Measurements from ENCODE around the gene ZNF827.

ZNF827 gene

DNA sequence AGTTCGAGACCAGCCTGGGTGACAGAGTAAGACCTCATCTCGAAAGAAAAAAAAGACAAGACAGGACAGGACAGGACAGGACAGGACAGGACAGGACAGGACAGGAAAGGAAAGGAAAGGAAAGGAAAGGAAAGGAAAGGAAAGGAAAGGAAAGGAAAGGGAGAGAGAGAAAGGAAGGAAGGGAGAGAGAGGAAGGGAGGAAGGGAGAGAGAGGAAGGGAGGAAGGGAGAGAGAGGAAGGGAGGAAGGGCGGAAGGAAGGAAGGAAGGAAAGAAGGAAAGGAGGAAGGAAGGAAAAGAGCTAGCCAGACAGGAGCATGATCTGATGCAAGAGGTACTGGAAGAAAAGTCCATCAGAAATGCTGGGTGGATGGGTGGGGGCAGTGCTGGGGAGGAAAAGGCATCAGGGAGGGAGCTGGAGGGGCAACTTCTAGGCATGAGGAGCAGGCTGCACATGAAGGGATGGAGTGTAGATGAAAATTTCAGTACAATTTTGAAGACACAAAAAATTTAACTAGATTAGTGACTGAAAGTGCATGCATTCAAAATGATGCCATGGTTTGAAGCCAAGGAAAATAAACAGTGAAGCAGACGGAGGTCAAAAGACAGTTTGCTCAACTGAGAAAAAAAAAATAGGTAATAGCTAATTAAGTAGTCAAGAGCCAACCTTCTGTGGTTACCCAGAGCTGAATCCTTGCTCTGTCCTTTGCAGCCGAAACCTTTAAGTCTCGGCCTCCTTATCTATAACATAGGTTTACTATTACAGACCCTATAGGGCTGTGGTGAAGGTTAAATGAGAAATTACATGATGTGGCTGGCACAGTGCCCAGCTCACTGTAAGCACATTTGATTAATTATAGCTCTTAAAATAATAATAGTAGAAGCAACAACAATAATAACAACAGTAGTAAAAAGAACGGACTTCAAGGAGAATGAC, 59.9 kb downstream of the ZNF827 start (continued):
- TF ChIP-seq, protein P1, sequence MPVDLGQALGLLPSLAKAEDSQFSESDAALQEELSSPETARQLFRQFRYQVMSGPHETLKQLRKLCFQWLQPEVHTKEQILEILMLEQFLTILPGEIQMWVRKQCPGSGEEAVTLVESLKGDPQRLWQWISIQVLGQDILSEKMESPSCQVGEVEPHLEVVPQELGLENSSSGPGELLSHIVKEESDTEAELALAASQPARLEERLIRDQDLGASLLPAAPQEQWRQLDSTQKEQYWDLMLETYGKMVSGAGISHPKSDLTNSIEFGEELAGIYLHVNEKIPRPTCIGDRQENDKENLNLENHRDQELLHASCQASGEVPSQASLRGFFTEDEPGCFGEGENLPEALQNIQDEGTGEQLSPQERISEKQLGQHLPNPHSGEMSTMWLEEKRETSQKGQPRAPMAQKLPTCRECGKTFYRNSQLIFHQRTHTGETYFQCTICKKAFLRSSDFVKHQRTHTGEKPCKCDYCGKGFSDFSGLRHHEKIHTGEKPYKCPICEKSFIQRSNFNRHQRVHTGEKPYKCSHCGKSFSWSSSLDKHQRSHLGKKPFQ (tag by site-specific recombination; IDR thresholded peaks at IDR 0.05) = no peak
- TF ChIP-seq HOXC10 (CRISPR knock-in tag; IDR thresholded peaks at IDR 0.05) (no peak), FEZF1 (tag by site-specific recombination; IDR thresholded peaks at IDR 0.05) (peak; percentile 99), ZNF311 (tag by site-specific recombination; IDR thresholded peaks at IDR 0.05; ENCODE audit: borderline replicate concordance) (no peak; the same call in 1 of the 2 replicates), ZNF571 (tag by site-specific recombination; IDR thresholded peaks at IDR 0.05) (no peak), ZNF510 (tag by site-specific recombination; IDR thresholded peaks at IDR 0.05; ENCODE audit: insufficient replicate concordance) (peak; percentile 49), ZNF112 (tag by site-specific recombination; IDR thresholded peaks at IDR 0.05) (no peak), ZNF341 (tag by site-specific recombination; IDR thresholded peaks at IDR 0.05; ENCODE audit: low read depth) (no peak), ZNF624 (tag by site-specific recombination; IDR thresholded peaks at IDR 0.05) (no peak), ZNF280D (tag by site-specific recombination; IDR thresholded peaks at IDR 0.05) (no peak), OSR2 (tag by site-specific recombination; IDR thresholded peaks at IDR 0.05) (peak; percentile 78), ZNF394 (tag by site-specific recombination; IDR thresholded peaks at IDR 0.05; ENCODE audit: borderline replicate concordance) (no peak), ZNF221 (tag by site-specific recombination; IDR thresholded peaks at IDR 0.05; ENCODE audit: borderline replicate concordance) (no peak), ZNF155 (tag by site-specific recombination; IDR thresholded peaks at IDR 0.05) (no peak), ZFP3 (tag by site-specific recombination; IDR thresholded peaks at IDR 0.05; ENCODE audit: low read depth) (no peak), KLF8 (tag by site-specific recombination; IDR thresholded peaks at IDR 0.05) (no peak), ZNF776 (tag by site-specific recombination; IDR thresholded peaks at IDR 0.05; ENCODE audit: borderline replicate concordance) (no peak), MZF1 (tag by site-specific recombination; IDR thresholded peaks at IDR 0.05; ENCODE audit: borderline replicate concordance) (no peak)
- TF ChIP-seq, protein P2, sequence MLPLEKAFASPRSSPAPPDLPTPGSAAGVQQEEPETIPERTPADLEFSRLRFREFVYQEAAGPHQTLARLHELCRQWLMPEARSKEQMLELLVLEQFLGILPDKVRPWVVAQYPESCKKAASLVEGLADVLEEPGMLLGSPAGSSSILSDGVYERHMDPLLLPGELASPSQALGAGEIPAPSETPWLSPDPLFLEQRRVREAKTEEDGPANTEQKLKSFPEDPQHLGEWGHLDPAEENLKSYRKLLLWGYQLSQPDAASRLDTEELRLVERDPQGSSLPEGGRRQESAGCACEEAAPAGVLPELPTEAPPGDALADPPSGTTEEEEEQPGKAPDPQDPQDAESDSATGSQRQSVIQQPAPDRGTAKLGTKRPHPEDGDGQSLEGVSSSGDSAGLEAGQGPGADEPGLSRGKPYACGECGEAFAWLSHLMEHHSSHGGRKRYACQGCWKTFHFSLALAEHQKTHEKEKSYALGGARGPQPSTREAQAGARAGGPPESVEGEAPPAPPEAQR (tag by site-specific recombination; IDR thresholded peaks at IDR 0.05) = no peak

DNA sequence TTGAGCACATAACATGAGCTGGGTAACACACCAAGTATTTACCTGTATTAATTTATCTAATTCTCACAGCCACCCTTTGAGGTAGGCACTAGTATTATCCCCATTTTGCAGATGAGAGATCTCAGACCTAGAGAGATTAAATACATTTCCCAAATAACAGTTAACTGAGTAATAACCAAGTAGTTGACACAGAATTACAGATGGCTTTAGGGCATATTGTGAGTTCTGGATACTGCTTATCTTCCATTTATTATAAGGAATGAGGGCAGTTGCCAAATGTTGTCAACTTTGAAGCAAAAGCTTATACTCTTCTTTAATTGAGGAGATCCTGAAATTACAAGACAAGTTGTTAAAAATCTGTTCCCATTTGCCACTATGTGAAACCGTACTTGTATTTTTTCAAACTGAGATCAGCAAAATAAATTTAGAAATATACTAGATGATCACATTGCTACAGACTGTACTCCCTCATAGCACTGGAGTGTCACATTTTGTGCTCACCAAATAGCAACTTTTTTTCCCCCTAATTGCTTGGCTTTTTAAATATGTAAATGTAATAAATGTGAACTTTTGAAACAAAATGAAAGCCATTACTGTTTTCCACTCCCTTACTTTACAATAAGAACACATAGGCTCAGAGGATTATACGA, 62.0 kb downstream of the ZNF827 start:
- Histone ChIP-seq H3K27ac (ENCODE audit: extremely low read depth, low read depth, low read length) (no peak overlapping the region), H3K4me1 (ENCODE audit: control insufficient read depth, insufficient read depth, low read length) (peaks cover 8% of the 10 kb centered on the region; the same call in 1 of the 2 replicates), H3K36me3 (ENCODE audit: control insufficient read depth in 2 of 2, insufficient read depth in 1 of 2, low read length in 2 of 2) (peaks cover 0 to 4% of the 10 kb centered on the region in 2 experiments; a peak in 1 of 3 replicates), H3K4me3 (ENCODE audit: low read depth, low read length) (no peak overlapping the region), H3K9me3 (ENCODE audit: control insufficient read depth, insufficient read depth, low read depth, low read length) (no peaks in the 10 kb centered on the region)
- CTCF ChIA-PET = interaction anchor here (0.6 kb wide), 2 partner anchors 14 to 257 kb away, joined by 3 to 4 read pairs; no protein-coding TSS in a partner anchor
- POLR2A ChIA-PET = interaction anchor here (1.1 kb wide), 1 partner anchor 59 kb away, joined by 3 read pairs; no protein-coding TSS in a partner anchor
- no peak for TF ChIP-seq ZNF433 (tag by site-specific recombination; IDR thresholded peaks at IDR 0.05; ENCODE audit: low read depth)
- TF ChIP-seq ZNF639 (tag by site-specific recombination; IDR thresholded peaks at IDR 0.05) = no peak
- TF ChIP-seq, protein P3, sequence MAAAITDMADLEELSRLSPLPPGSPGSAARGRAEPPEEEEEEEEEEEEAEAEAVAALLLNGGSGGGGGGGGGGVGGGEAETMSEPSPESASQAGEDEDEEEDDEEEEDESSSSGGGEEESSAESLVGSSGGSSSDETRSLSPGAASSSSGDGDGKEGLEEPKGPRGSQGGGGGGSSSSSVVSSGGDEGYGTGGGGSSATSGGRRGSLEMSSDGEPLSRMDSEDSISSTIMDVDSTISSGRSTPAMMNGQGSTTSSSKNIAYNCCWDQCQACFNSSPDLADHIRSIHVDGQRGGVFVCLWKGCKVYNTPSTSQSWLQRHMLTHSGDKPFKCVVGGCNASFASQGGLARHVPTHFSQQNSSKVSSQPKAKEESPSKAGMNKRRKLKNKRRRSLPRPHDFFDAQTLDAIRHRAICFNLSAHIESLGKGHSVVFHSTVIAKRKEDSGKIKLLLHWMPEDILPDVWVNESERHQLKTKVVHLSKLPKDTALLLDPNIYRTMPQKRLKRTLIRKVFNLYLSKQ (tag by site-specific recombination; IDR thresholded peaks at IDR 0.05; ENCODE audit: borderline replicate concordance) = no peak
- TF ChIP-seq ZNF223 (tag by site-specific recombination; IDR thresholded peaks at IDR 0.05) = no peak
- TF ChIP-seq, protein P4, sequence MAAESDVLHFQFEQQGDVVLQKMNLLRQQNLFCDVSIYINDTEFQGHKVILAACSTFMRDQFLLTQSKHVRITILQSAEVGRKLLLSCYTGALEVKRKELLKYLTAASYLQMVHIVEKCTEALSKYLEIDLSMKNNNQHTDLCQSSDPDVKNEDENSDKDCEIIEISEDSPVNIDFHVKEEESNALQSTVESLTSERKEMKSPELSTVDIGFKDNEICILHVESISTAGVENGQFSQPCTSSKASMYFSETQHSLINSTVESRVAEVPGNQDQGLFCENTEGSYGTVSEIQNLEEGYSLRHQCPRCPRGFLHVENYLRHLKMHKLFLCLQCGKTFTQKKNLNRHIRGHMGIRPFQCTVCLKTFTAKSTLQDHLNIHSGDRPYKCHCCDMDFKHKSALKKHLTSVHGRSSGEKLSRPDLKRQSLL (tag by site-specific recombination; IDR thresholded peaks at IDR 0.05) = no peak

All from HEK293 (cell line).